Dedifferentiated amniotic fluid mesenchymal stem cell (primary cell): ENCODE measurements around the gene TLR7.
A peak's percentile ranks its signal among the peaks of the same experiment; 100 is the strongest.

ENCODE experiments used
- DNase-seq: peaks from one replicate; pipeline ENCODE4 v3.0.0-alpha.2; 2016; ENCODE audit errors: extremely low spot score

Gene TLR7

GRCh38 chrX:12891171-12891570 is 24.3 kb downstream of the TLR7 start:
- no peak for DNase-seq

GRCh38 chrX:12891915-12892506 is 25.1 kb downstream of the TLR7 start:
- no peak for DNase-seq

GRCh38 chrX:12892716-12893115 is 25.8 kb downstream of the TLR7 start:
- no peak for DNase-seq

GRCh38 chrX:12894074-12895030 is 27.5 kb downstream of the TLR7 start:
- no peak for DNase-seq

GRCh38 chrX:12895866-12896265 is 29.0 kb downstream of the TLR7 start:
- DNase-seq = no peak

- no peak for DNase-seq
Observed at GRCh38 chrX:12896935-12897334, 30.1 kb downstream of the TLR7 start.

GRCh38 chrX:12898073-12898472 is 31.2 kb downstream of the TLR7 start:
- DNase-seq = no peak

- DNase-seq = no peak
Observed at GRCh38 chrX:12899506-12899905, 32.6 kb downstream of the TLR7 start.

- DNase-seq = peak; percentile 26
Observed at GRCh38 chrX:12901486-12901885, 34.6 kb downstream of the TLR7 start.

- no peak for DNase-seq
Observed at GRCh38 chrX:12903646-12904045, 36.8 kb downstream of the TLR7 start.

- no peak for DNase-seq
Observed at GRCh38 chrX:12906046-12906761, 39.3 kb downstream of the TLR7 start, which contains the start of gene TLR8. Gene TLR8, plus strand, starts transcription at chrX:12906620. Its CDS starts 87 bp downstream, at chrX:12906707.

- DNase-seq = no peak
Observed at GRCh38 chrX:12910423-12911121, 43.7 kb downstream of the TLR7 start.

- no peak for DNase-seq
Observed at GRCh38 chrX:12911122-12911470, 44.2 kb downstream of the TLR7 start.

GRCh38 chrX:12912791-12913482 is 46.1 kb downstream of the TLR7 start:
- DNase-seq = no peak

GRCh38 chrX:12917753-12918152 is 50.9 kb downstream of the TLR7 start:
- DNase-seq = no peak

GRCh38 chrX:12919051-12919450 is 52.2 kb downstream of the TLR7 start:
- DNase-seq = no peak

GRCh38 chrX:12919620-12920019 is 52.7 kb downstream of the TLR7 start:
- DNase-seq = no peak

GRCh38 chrX:12920990-12921389 is 54.1 kb downstream of the TLR7 start:
- DNase-seq = no peak

- DNase-seq = no peak
Observed at GRCh38 chrX:12921886-12922598, 55.2 kb downstream of the TLR7 start.

- no peak for DNase-seq
Observed at GRCh38 chrX:12922599-12922919, 55.7 kb downstream of the TLR7 start.

GRCh38 chrX:12929701-12930100 is 62.8 kb downstream of the TLR7 start:
- no peak for DNase-seq
